GM12865 (cell line): ENCODE measurements around the gene PLXNA1.
A peak's percentile ranks its signal among the peaks of the same experiment; 100 is the strongest.

Source experiments
- DNase-seq: peaks from one replicate; pipeline ENCODE4 v3.0.0; 2010; ENCODE audit warnings: low read depth
- H3K4me3 ChIP-seq: 2 replicates; pipeline ENCODE4 v1.5.1; 2011; ENCODE audit warnings: mild to moderate bottlenecking, low read depth, low read length, control low read depth
- TF ChIP-seq, protein P1 (sequence below): IDR thresholded peaks from 2 replicates; pipeline ENCODE4 v1.5.1; 2011; ENCODE audit warnings: low read length, control low read depth, low read depth, inconsistent platforms; ENCODE audit not compliant: insufficient read depth; ENCODE audit errors: missing control alignments

PLXNA1 gene

GRCh38 chr3:126957776-126958637, 24.9 kb upstream of the PLXNA1 start:
- no peak overlapping the region for H3K4me3 ChIP-seq
- DNase-seq: no peak
- TF ChIP-seq, protein P1, sequence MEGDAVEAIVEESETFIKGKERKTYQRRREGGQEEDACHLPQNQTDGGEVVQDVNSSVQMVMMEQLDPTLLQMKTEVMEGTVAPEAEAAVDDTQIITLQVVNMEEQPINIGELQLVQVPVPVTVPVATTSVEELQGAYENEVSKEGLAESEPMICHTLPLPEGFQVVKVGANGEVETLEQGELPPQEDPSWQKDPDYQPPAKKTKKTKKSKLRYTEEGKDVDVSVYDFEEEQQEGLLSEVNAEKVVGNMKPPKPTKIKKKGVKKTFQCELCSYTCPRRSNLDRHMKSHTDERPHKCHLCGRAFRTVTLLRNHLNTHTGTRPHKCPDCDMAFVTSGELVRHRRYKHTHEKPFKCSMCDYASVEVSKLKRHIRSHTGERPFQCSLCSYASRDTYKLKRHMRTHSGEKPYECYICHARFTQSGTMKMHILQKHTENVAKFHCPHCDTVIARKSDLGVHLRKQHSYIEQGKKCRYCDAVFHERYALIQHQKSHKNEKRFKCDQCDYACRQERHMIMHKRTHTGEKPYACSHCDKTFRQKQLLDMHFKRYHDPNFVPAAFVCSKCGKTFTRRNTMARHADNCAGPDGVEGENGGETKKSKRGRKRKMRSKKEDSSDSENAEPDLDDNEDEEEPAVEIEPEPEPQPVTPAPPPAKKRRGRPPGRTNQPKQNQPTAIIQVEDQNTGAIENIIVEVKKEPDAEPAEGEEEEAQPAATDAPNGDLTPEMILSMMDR: no peak

- no peak for DNase-seq
- TF ChIP-seq, protein P1: no peak
- H3K4me3 ChIP-seq: no peak overlapping the region
Measured at GRCh38 chr3:126958638-126959085, 24.3 kb upstream of the PLXNA1 start.

DNA sequence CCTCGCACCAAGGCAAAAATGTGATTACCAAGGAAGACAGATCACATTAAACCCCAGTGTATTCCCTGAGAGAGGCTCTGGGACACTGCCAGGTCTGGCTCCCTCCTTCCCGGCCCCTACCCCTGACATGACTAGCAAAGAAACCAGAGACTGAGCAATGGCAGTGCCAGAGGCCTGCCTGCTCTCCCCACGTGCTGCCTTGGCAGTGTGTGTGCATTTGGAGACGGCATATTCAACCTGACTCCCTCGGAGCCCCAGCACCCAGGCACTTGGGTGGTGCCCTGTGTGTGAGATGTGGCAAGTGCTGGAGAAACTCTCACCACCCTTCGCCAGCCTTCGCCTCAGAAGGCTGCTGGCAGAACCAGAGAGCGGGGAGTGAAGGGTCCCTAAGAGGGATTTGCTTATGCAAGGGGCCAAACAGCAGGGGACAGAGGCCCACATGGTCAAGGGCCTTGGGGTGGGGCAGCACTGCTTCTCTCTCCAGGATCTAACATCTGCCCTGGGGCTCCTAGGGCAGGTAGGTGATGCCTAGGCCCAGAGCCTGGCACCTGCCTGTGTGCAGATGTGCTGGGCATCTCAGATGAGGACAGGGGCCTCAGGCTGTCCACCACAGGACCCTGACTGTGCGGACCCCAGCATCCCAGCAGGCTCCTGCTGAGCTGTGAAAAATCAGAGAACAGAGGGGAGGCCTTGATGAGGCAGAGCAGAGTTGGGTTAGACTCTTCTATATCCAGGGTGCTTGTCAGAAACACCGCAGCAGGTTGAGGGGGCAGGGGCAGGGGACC, 23.6 kb upstream of the PLXNA1 start:
- H3K4me3 ChIP-seq: no peak overlapping the region
- TF ChIP-seq, protein P1: no peak
- DNase-seq: no peak

- no peak for DNase-seq
- no peak overlapping the region for H3K4me3 ChIP-seq
- TF ChIP-seq, protein P1: no peak
Measured at GRCh38 chr3:126959921-126960603, 22.9 kb upstream of the PLXNA1 start.

DNA sequence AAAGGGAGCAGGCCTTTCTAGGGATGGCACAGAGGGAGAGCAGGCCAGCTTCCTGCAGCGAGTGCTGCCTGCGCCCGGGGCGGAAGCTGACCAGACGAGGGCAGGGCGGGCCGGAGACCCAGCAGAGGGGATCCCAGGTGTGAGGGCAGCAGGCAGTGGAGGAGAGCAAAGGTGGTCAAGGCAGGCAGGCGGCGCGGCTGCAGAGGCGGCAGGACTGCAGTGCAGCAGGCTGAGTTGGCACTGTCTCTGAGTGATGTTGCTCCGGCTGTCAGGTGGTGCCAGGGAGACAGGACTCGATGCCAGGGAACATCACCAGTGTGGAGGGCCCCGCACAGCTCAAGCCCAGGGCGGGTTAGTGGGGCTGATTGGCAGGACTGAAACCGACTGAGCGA, 22.3 kb upstream of the PLXNA1 start:
- DNase-seq: no peak
- no peak overlapping the region for H3K4me3 ChIP-seq
- TF ChIP-seq, protein P1: no peak

GRCh38 chr3:126961191-126961790, 21.6 kb upstream of the PLXNA1 start:
- DNase-seq: peak; percentile 60

More at GRCh38 chr3:126961191-126961790, 21.6 kb upstream of the PLXNA1 start:
- TF ChIP-seq, protein P1: no peak
- no peak overlapping the region for H3K4me3 ChIP-seq
